Fibroblast of lung (primary cell): Measurements from ENCODE around the gene EVX1. TPM values are rescaled to one million over a fixed set of nuclear protein-coding genes. Genes with fewer than 3 reads are reported as not detected.
A peak's percentile ranks its signal among the peaks of the same experiment; 100 is the strongest.

Source experiments
- DNase-seq, 2 donors: peaks; one replicate each; pipeline versions ENCODE4 v3.0.0 to v3.0.0-alpha.2; 2010; ENCODE audit warnings: low read depth in 2 of 2
- H2AFZ ChIP-seq: 2 replicates; pipeline ENCODE4 v1.5.1; 2012; ENCODE audit warnings: low read length, control low read depth, inconsistent platforms
- H3K27ac ChIP-seq: 2 replicates; pipeline ENCODE4 v1.5.1; 2011; ENCODE audit warnings: low read length, control low read depth; ENCODE audit not compliant: insufficient read depth
- H3K27me3 ChIP-seq: 2 replicates; pipeline ENCODE4 v1.5.1; 2011; ENCODE audit warnings: mild to moderate bottlenecking, low read length; ENCODE audit not compliant: control insufficient read depth, insufficient read depth
- H3K36me3 ChIP-seq: 2 replicates; pipeline ENCODE4 v1.5.1; 2011; ENCODE audit warnings: low read length; ENCODE audit not compliant: control insufficient read depth, insufficient read depth
- H3K4me1 ChIP-seq: 2 replicates; pipeline ENCODE4 v1.5.1; 2011; ENCODE audit warnings: low read length; ENCODE audit not compliant: control insufficient read depth, insufficient read depth; ENCODE audit errors: extremely low read depth
- H3K4me2 ChIP-seq: 2 replicates; pipeline ENCODE4 v1.5.1; 2011; ENCODE audit warnings: low read length, control low read depth; ENCODE audit not compliant: insufficient read depth; ENCODE audit errors: extremely low read depth
- H3K4me3 ChIP-seq, 4 experiments: fragments of 200-600 bp in 1 of 4; sonication (generic) in 1 of 4; replicated peaks in 1 of 4; 2 replicates each; pipeline ENCODE4 v1.5.1; 2011 to 2016; ENCODE audit warnings: low read length in 4 of 4, low read depth in 3 of 4, mild to moderate bottlenecking in 3 of 4, control low read depth in 2 of 4, inconsistent platforms in 1 of 4, mixed read lengths in 1 of 4; ENCODE audit not compliant: insufficient read depth in 1 of 4; ENCODE audit errors: control extremely low read depth in 1 of 4
- H3K79me2 ChIP-seq: 2 replicates; pipeline ENCODE4 v1.5.1; 2012; ENCODE audit warnings: mild to moderate bottlenecking, low read length, inconsistent platforms; ENCODE audit not compliant: control insufficient read depth, insufficient read depth
- H3K9ac ChIP-seq: 2 replicates; pipeline ENCODE4 v1.5.1; 2011; ENCODE audit warnings: mild to moderate bottlenecking, low read length, control low read depth; ENCODE audit not compliant: insufficient read depth
- H3K9me3 ChIP-seq: 2 replicates; pipeline ENCODE4 v1.5.1; 2012; ENCODE audit warnings: low read depth, low read length; ENCODE audit not compliant: control insufficient read depth, insufficient read depth
- H4K20me1 ChIP-seq: 2 replicates; pipeline ENCODE4 v1.5.1; 2011; ENCODE audit warnings: low read length; ENCODE audit not compliant: control insufficient read depth, insufficient read depth; ENCODE audit errors: extremely low read depth
- EZH2 ChIP-seq: IDR thresholded peaks from 2 replicates; pipeline ENCODE4 v1.5.1; 2012; ENCODE audit warnings: low read length, control low read depth, mild to moderate bottlenecking; ENCODE audit errors: missing control alignments
- polyA plus RNA-seq, 2 donors: library from polyadenylated mRNA; depleted of rRNA in 1 of 2; stranded (reverse) in 1 of 2; unstranded in 1 of 2; fragments of >200 nt; gene quantifications; 2 replicates each; pipeline ENCODE4 v1.2.1, GENCODE V29; 2011 to 2012; ENCODE audit warnings: missing spikeins in 1 of 2
- total RNA-seq: library from RNA; depleted of rRNA; stranded (reverse); fragments of >200 nt; gene quantifications from 2 replicates; pipeline ENCODE4 v1.2.1, GENCODE V29; 2014
- TF ChIP-seq, protein P1 (sequence below), 2 donors: IDR thresholded peaks in 1 of 2; conservative IDR thresholded peaks in 1 of 2; 1 replicate in 1 of 2; 2 replicates in 1 of 2; pipeline ENCODE4 v1.5.1; 2011 to 2012; ENCODE audit warnings: low read length in 2 of 2, control low read depth in 1 of 2, inconsistent platforms in 1 of 2, low read depth in 1 of 2, mild to moderate bottlenecking in 1 of 2

The EVX1 gene
- total and polyA plus RNA-seq, 2 donors (not counting 1 experiment from before 2014, with no cell fraction given), result not detected

DNA sequence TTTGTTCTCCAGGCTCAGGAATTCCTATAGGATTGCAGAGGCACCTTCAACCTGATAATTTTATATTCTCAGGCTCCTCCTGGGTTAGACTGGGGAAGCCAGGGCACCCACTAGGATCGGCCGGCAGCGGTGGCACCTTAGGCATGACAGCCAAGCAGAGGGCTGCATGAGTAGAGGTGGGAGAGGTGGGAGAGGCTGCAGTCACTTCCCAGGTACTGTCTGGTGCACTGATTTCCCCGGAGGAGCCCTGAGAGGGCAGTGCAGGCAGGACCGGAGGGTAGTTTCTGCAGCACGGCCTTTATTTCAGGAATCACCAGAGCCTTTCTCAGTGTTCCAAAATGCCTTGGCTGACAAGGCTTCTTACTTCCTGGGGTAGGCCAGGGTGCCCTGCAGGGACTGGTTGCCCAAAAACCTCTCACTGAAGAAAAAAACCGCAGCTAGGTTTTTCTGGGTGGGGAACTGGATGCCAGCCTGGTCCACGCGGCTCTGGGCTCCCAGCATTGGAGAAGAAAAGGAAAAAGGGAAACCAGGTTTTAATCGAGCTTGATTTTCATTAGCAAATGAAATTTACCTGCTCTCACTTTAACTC lies 39.1 kb upstream of the EVX1 start:
- Histone ChIP-seq H3K4me1 (peaks cover 2% of the 10 kb centered on the region), H3K36me3 (no peaks in the 10 kb centered on the region), H3K4me3 (no peak overlapping the region), H4K20me1 (no peaks in the 10 kb centered on the region), H3K27ac (no peak overlapping the region), H3K9me3 (no peaks in the 10 kb centered on the region), H2AFZ (no peak overlapping the region), H3K9ac (no peak overlapping the region), H3K4me2 (no peak overlapping the region), H3K27me3 (peaks cover 86% of the 10 kb centered on the region), H3K79me2 (no peaks in the 10 kb centered on the region)
- TF ChIP-seq, protein P1, sequence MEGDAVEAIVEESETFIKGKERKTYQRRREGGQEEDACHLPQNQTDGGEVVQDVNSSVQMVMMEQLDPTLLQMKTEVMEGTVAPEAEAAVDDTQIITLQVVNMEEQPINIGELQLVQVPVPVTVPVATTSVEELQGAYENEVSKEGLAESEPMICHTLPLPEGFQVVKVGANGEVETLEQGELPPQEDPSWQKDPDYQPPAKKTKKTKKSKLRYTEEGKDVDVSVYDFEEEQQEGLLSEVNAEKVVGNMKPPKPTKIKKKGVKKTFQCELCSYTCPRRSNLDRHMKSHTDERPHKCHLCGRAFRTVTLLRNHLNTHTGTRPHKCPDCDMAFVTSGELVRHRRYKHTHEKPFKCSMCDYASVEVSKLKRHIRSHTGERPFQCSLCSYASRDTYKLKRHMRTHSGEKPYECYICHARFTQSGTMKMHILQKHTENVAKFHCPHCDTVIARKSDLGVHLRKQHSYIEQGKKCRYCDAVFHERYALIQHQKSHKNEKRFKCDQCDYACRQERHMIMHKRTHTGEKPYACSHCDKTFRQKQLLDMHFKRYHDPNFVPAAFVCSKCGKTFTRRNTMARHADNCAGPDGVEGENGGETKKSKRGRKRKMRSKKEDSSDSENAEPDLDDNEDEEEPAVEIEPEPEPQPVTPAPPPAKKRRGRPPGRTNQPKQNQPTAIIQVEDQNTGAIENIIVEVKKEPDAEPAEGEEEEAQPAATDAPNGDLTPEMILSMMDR (conservative IDR thresholded peaks at IDR 0.05 in 1 of 2, IDR thresholded peaks at IDR 0.05 in 1 of 2; ENCODE audit: low read depth in 1 of 2, low read length in 2 of 2), result no peak
- no peak for TF ChIP-seq EZH2
- no peak for DNase-seq

DNA sequence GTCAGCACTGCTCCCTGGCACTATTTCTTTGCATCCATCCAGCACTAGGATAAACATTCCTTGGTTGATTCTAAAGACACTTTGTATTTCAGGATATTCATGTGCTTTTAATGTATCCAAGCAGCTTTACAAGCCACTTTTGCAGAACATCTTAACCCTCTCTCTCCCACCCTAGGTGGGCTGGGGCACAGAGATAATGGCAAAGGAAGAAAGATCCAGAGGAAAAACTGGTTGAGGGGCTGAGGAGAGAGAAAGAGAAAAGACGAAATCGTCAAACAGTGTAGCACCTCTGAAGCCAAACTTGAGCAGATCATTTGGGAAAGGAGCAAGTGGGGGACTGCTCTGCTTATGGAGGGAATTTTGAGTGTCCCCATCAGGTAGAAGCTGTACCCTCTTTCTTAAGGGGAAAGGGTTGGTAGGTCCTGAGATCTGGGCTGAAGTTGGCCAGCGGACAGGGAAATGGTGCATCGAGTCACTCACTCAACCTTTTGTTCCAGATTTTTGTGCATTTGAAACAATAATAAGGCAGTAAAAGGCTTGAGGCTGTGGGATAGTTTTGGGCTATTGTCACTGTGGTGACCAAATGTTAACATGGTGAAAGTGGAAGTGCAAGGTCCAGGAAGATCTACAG lies 38.5 kb upstream of the EVX1 start:
- H3K4me2 ChIP-seq, result no peak overlapping the region
- DNase-seq, result no peak

DNA sequence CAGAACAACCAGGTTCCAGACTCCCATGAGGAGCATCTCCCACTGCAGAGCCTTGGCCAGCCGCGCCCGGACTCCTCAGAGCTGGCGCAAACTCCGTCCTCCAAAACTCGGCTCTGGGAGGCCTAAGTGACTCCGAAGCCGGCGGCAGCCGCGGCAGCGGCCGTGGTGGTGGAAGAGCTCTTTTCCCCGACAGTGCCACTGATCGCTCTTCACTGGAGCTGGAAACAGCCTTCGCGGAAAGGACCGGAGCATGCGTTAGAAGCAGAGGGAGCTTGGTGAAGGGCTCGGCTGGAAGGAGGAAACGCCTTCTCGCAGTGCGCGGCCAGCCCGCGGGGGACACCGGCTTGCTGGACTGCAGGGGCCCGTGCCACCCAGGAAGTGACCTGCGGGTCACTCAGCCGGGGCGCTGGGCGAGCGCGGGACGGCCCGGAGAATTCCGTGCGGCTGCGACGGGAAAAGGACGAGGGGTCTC lies 37.7 kb upstream of the EVX1 start:
- Histone ChIP-seq H3K27ac (no peak overlapping the region), H3K4me2 (peak overlapping the region; percentile 25), H4K20me1 (no peaks in the 10 kb centered on the region), H3K4me3 (no peak overlapping the region), H2AFZ (no peak overlapping the region), H3K27me3 (peaks cover 90% of the 10 kb centered on the region), H3K9me3 (no peaks in the 10 kb centered on the region), H3K4me1 (peaks cover 2% of the 10 kb centered on the region), H3K36me3 (no peaks in the 10 kb centered on the region), H3K79me2 (no peaks in the 10 kb centered on the region), H3K9ac (no peak overlapping the region)
- DNase-seq, result no peak
- TF ChIP-seq EZH2, result peak; percentile 90
- TF ChIP-seq, protein P1 (conservative IDR thresholded peaks at IDR 0.05 in 1 of 2, IDR thresholded peaks at IDR 0.05 in 1 of 2; ENCODE audit: low read depth in 1 of 2, low read length in 2 of 2), result no peak

More for the DNA sequence above, 38.5 kb upstream of the EVX1 start:
- Histone ChIP-seq H3K27ac (no peak overlapping the region), H3K9ac (no peak overlapping the region), H3K9me3 (no peaks in the 10 kb centered on the region), H4K20me1 (no peaks in the 10 kb centered on the region), H3K79me2 (no peaks in the 10 kb centered on the region), H2AFZ (no peak overlapping the region), H3K36me3 (no peaks in the 10 kb centered on the region), H3K27me3 (peaks cover 86% of the 10 kb centered on the region), H3K4me1 (peaks cover 2% of the 10 kb centered on the region), H3K4me3 (no peak overlapping the region)
- TF ChIP-seq, protein P1 (conservative IDR thresholded peaks at IDR 0.05 in 1 of 2, IDR thresholded peaks at IDR 0.05 in 1 of 2; ENCODE audit: low read depth in 1 of 2, low read length in 2 of 2), result no peak
- peak; percentile 62 for TF ChIP-seq EZH2
